ENCODE measurements around the gene AUP1.

GRCh38 chr2:74532222-74532621 lies 2.7 kb upstream of the AUP1 start:
- TF ChIP-seq, protein P1, sequence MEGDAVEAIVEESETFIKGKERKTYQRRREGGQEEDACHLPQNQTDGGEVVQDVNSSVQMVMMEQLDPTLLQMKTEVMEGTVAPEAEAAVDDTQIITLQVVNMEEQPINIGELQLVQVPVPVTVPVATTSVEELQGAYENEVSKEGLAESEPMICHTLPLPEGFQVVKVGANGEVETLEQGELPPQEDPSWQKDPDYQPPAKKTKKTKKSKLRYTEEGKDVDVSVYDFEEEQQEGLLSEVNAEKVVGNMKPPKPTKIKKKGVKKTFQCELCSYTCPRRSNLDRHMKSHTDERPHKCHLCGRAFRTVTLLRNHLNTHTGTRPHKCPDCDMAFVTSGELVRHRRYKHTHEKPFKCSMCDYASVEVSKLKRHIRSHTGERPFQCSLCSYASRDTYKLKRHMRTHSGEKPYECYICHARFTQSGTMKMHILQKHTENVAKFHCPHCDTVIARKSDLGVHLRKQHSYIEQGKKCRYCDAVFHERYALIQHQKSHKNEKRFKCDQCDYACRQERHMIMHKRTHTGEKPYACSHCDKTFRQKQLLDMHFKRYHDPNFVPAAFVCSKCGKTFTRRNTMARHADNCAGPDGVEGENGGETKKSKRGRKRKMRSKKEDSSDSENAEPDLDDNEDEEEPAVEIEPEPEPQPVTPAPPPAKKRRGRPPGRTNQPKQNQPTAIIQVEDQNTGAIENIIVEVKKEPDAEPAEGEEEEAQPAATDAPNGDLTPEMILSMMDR (conservative IDR thresholded peaks at IDR 0.05 in 1 of 2, IDR thresholded peaks at IDR 0.05 in 1 of 2; ENCODE audit: low read depth in 1 of 2, low read length in 2 of 2): peak in 1 of 2 donors; percentile 30
- TF ChIP-seq EZH2 (IDR thresholded peaks at IDR 0.05; ENCODE audit: low read length, missing control alignments): no peak
